Type B pancreatic cell (in vitro differentiated cells): ENCODE results near the gene MTPN. TPM values are rescaled to one million over a fixed set of nuclear protein-coding genes. Genes with fewer than 3 reads are reported as not detected.

Experiments used
- DNase-seq: peaks from one replicate; pipeline ENCODE4 v3.0.0; 2021; ENCODE audit warnings: mixed read lengths; ENCODE audit not compliant: unreplicated experiment; ENCODE audit errors: extremely low spot score
- H3K27ac Mint-ChIP-seq: 2 replicates; pipeline ENCODE4 v1.8.0; 2021; ENCODE audit warnings: mild to moderate bottlenecking, mixed read lengths
- H3K27me3 Mint-ChIP-seq: 2 replicates; pipeline ENCODE4 v1.8.0; 2021; ENCODE audit warnings: mixed read lengths
- H3K36me3 Mint-ChIP-seq: 2 replicates; pipeline ENCODE4 v1.8.0; 2021; ENCODE audit warnings: mixed read lengths
- H3K4me1 Mint-ChIP-seq: one replicate; pipeline ENCODE4 v1.8.0; 2021; ENCODE audit warnings: mixed read lengths; ENCODE audit not compliant: unreplicated experiment
- H3K4me3 Mint-ChIP-seq: 2 replicates; pipeline ENCODE4 v1.8.0; 2021; ENCODE audit warnings: mild to moderate bottlenecking, mixed read lengths
- H3K9me3 Mint-ChIP-seq: 2 replicates; pipeline ENCODE4 v1.8.0; 2021; ENCODE audit warnings: mixed read lengths
- total RNA-seq: library from RNA; stranded (reverse); gene quantifications from 2 replicates; pipeline ENCODE4 v1.2.1, GENCODE V29; 2021; ENCODE audit warnings: low replicate concordance
- TF ChIP-seq, protein P1 (sequence below): fragments of 200-600 bp; sonication (generic); conservative IDR thresholded peaks from 2 replicates; pipeline ENCODE4 v1.5.0; 2021; ENCODE audit warnings: antibody characterized with exemption, mild to moderate bottlenecking

MTPN gene
- total RNA-seq, 1 donor from 2014 or later, result 104 TPM

DNA sequence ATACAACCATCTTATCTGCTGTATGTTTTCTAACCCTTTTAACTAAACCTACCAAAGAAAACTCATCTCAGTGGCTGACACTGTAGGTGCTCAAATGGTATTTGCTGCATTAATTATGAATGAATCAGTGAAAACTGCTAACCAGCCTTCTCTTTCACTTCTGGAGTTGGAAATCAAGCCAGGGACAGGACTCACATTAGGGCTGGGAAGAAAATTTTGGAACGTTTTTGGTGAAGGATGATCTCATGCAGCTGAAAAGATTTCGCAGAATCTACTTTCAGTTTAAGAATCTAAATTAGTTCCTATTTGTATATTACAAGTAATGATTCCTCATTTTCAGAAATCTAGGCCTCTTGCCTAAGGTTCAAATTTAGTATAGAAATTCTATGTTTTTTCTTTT is 12.9 kb downstream of the MTPN start:
- Mint-ChIP-seq H3K36me3 (peaks cover 3% of the 10 kb centered on the region), H3K27ac (no peak overlapping the region), H3K4me3 (no peak overlapping the region), H3K4me1 (peaks cover 17% of the 10 kb centered on the region), H3K9me3 (no peaks in the 10 kb centered on the region), H3K27me3 (no peaks in the 10 kb centered on the region)
- TF ChIP-seq, protein P1, sequence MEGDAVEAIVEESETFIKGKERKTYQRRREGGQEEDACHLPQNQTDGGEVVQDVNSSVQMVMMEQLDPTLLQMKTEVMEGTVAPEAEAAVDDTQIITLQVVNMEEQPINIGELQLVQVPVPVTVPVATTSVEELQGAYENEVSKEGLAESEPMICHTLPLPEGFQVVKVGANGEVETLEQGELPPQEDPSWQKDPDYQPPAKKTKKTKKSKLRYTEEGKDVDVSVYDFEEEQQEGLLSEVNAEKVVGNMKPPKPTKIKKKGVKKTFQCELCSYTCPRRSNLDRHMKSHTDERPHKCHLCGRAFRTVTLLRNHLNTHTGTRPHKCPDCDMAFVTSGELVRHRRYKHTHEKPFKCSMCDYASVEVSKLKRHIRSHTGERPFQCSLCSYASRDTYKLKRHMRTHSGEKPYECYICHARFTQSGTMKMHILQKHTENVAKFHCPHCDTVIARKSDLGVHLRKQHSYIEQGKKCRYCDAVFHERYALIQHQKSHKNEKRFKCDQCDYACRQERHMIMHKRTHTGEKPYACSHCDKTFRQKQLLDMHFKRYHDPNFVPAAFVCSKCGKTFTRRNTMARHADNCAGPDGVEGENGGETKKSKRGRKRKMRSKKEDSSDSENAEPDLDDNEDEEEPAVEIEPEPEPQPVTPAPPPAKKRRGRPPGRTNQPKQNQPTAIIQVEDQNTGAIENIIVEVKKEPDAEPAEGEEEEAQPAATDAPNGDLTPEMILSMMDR, result no peak
- DNase-seq, result no peak

DNA sequence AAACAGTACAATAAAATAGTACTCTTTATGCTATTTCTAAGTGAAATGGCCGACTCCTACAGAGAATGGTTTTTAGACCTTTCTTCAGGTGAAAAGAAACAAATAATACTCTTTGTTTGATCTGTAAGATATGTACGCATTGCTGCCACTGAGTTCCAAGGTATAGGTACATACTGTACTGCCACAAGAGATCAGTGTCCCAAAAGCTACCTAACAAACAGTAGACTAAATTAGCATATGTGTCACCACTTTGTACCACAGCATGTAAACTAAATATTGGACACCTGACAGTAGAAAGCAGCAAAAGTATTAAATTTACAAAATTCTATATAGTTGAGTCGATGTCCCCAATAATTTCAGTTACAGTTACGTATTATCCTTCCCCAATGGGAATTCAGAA is 14.4 kb downstream of the MTPN start:
- Mint-ChIP-seq H3K27ac (no peak overlapping the region), H3K4me1 (peaks cover 17% of the 10 kb centered on the region), H3K27me3 (no peaks in the 10 kb centered on the region), H3K9me3 (no peaks in the 10 kb centered on the region), H3K36me3 (peaks cover 5% of the 10 kb centered on the region), H3K4me3 (no peak overlapping the region)
- TF ChIP-seq, protein P1, result no peak
- no peak for DNase-seq

DNA sequence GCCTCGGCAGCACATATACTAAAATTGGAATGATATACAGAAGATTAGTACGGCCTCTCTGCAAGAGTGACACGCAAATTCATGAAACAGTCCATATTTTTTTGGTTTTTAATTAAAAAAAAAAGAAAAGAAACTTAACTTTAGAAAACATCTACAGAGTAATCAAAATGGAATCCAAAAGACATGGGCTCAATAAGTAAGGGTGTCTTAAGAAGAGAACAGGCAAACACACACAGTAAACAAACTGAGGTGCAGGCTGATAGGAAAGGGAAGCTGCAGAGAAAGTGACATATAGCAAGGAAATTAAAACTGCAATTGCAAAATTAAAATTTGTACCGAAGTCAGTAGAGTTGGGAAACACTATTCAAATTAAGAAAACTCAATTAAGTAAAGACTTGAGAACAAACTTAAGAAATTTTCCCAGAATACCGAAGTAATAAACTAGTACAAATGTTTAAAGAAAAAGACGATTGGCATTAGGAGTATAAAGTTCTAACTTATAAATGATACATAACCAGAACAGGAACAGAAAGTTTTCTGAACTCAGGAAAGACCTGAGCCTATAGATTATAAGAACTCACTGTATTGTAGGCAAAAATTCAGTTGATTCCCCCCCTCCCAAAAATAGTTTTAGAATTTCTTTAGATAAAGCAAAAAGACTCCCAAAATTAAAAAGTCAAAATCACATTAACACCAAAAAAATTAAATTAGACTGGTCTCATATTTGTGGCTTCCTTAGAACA is 16.3 kb downstream of the MTPN start:
- Mint-ChIP-seq H3K27ac (no peak overlapping the region), H3K9me3 (peaks cover 7% of the 10 kb centered on the region), H3K27me3 (no peaks in the 10 kb centered on the region), H3K4me3 (no peak overlapping the region), H3K36me3 (peaks cover 15% of the 10 kb centered on the region), H3K4me1 (peaks cover 17% of the 10 kb centered on the region)
- TF ChIP-seq, protein P1, result no peak
- DNase-seq, result no peak

DNA sequence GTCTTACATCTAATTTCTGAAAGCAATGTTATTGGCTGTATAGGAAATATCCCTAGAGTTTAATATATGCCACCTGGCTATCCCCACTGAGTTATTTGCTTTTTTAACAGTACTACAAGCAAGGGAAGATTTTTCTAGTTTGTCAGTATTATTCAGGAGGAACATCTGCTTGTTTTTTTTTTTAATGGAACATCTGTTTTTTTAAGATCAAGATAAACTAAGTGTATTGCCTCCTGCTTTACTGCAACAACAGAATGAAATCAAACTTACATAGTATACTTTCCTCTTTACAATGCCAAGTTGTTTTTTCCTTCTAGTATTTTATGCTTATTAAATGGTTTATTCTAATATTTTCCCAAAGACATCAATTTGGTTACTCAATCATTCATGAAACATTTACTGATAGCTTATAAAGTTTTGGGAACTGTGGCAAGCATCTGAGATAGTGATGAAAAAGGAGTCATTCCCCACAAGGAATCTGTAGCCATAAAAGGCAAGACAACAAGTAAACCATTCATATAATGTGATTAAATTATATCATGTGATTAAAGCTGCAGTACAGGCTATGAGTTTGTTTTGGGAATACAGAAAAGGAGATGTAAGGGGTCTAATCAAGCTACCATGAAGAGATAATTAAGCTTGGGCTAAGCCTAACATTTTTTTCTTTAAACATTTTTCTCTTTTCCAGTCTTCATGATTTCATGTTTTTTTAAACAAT is 17.4 kb downstream of the MTPN start:
- Mint-ChIP-seq H3K36me3 (peaks cover 15% of the 10 kb centered on the region), H3K27ac (no peak overlapping the region), H3K4me3 (no peak overlapping the region), H3K27me3 (no peaks in the 10 kb centered on the region), H3K9me3 (peaks cover 7% of the 10 kb centered on the region), H3K4me1 (peaks cover 13% of the 10 kb centered on the region)
- no peak for DNase-seq
- TF ChIP-seq, protein P1, result no peak

DNA sequence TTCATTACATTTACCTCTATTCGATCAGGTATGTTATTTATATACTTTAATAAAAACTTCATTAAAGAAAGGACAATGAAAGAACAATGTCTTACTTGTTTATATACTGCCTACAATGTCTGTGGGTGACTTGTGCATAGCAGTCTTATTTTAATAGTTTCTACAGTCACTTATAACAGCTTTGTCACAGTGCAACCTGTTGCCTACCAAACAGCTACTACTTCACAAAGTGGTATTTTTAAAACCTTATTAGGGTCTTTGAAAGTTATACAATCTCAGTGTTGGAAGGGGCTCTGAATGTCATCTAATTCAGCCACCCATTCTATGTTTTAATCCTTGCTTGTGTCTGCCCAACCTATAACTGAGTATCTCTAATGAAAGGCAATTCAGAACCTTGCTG is 19.0 kb downstream of the MTPN start:
- Mint-ChIP-seq H3K4me3 (no peak overlapping the region), H3K27ac (no peak overlapping the region), H3K27me3 (no peaks in the 10 kb centered on the region), H3K4me1 (peaks cover 11% of the 10 kb centered on the region), H3K36me3 (peaks cover 16% of the 10 kb centered on the region), H3K9me3 (peaks cover 7% of the 10 kb centered on the region)
- DNase-seq, result no peak
- TF ChIP-seq, protein P1, result no peak
